HG03432 (cell line): ENCODE results near the gene PSMG1.
"Not testable (repeated sequence)": the region's sequence is repeated elsewhere in the genome, so short reads cannot be mapped to it uniquely, and the experiment has no call there.

Experiments
- ATAC-seq: cut with Tn5 transposase; IDR thresholded peaks from one replicate; pipeline ENCODE4 v1.9.1; 2021; ENCODE audit warnings: mild to moderate bottlenecking, moderate library complexity; ENCODE audit not compliant: unreplicated experiment

Gene PSMG1

GRCh38 chr21:39159342-39160063 lies 23.7 kb downstream of the PSMG1 start:
- no peak for ATAC-seq

GRCh38 chr21:39157241-39157640 lies 26.0 kb downstream of the PSMG1 start:
- ATAC-seq: not testable (repeated sequence)

GRCh38 chr21:39156024-39156423 lies 27.2 kb downstream of the PSMG1 start:
- no peak for ATAC-seq

- no peak for ATAC-seq
Observed at GRCh38 chr21:39155578-39155977, 27.7 kb downstream of the PSMG1 start.

- ATAC-seq: no peak
Observed at GRCh38 chr21:39153842-39154241, 29.4 kb downstream of the PSMG1 start.

- no peak for ATAC-seq
Observed at GRCh38 chr21:39153373-39153772, 29.9 kb downstream of the PSMG1 start.

- no peak for ATAC-seq
Observed at GRCh38 chr21:39152271-39152670, 31.0 kb downstream of the PSMG1 start.

GRCh38 chr21:39150877-39151276 lies 32.4 kb downstream of the PSMG1 start:
- no peak for ATAC-seq

- no peak for ATAC-seq
Observed at GRCh38 chr21:39150316-39150715, 32.9 kb downstream of the PSMG1 start.

- no peak for ATAC-seq
Observed at GRCh38 chr21:39149882-39150281, 33.4 kb downstream of the PSMG1 start.

- no peak for ATAC-seq
Observed at GRCh38 chr21:39148975-39149374, 34.3 kb downstream of the PSMG1 start.

GRCh38 chr21:39144191-39144590 lies 39.1 kb downstream of the PSMG1 start:
- no peak for ATAC-seq

GRCh38 chr21:39142972-39143371 lies 40.3 kb downstream of the PSMG1 start:
- ATAC-seq: no peak

- no peak for ATAC-seq
Observed at GRCh38 chr21:39141502-39141901, 41.7 kb downstream of the PSMG1 start.

- no peak for ATAC-seq
Observed at GRCh38 chr21:39137248-39138178, 45.7 kb downstream of the PSMG1 start.

- ATAC-seq: no peak
Observed at GRCh38 chr21:39136711-39137110, 46.5 kb downstream of the PSMG1 start.

GRCh38 chr21:39136138-39136537 lies 47.1 kb downstream of the PSMG1 start:
- not testable (repeated sequence) for ATAC-seq

GRCh38 chr21:39134288-39134810 lies 48.9 kb downstream of the PSMG1 start:
- ATAC-seq: no peak

- ATAC-seq: no peak
Observed at GRCh38 chr21:39132248-39132647, 51.0 kb downstream of the PSMG1 start.

GRCh38 chr21:39131791-39132190 lies 51.5 kb downstream of the PSMG1 start:
- no peak for ATAC-seq

GRCh38 chr21:39127506-39127905 lies 55.7 kb downstream of the PSMG1 start:
- no peak for ATAC-seq

- ATAC-seq: no peak
Observed at GRCh38 chr21:39126486-39126806, 56.8 kb downstream of the PSMG1 start.
